Dendritic cell treated with granulocyte-macrophage colony-stimulating factor and Interleukin-4, amounts not matched to agents 40 ng/mL and 50 ng/mL, for 4 days (primary cell): ENCODE measurements around the gene PDE4C.

ENCODE experiments used
- H3K27ac Mint-ChIP-seq: one replicate; pipeline ENCODE4 v1.8.0; 2022; ENCODE audit warnings: mild to moderate bottlenecking, mixed read lengths
- H3K27me3 Mint-ChIP-seq: one replicate; pipeline ENCODE4 v1.8.0; 2022; ENCODE audit warnings: mild to moderate bottlenecking, mixed read lengths
- H3K36me3 Mint-ChIP-seq: one replicate; pipeline ENCODE4 v1.8.0; 2022; ENCODE audit warnings: low read depth, mixed read lengths
- H3K4me1 Mint-ChIP-seq: one replicate; pipeline ENCODE4 v1.8.0; 2022; ENCODE audit warnings: low read depth, mixed read lengths
- H3K4me3 Mint-ChIP-seq: one replicate; pipeline ENCODE4 v1.8.0; 2022; ENCODE audit warnings: mild to moderate bottlenecking, moderate library complexity, mixed read lengths
- H3K9me3 Mint-ChIP-seq: one replicate; pipeline ENCODE4 v1.8.0; 2022; ENCODE audit warnings: mixed read lengths
- intact Hi-C: fragments of 100-400 bp; cut with micrococcal nuclease; formaldehyde crosslinking; loops from one replicate; pipeline ENCODE4 v1.15.0; 2022

Gene PDE4C

GRCh38 chr19:18225702-18226468 lies at the start of gene PDE4C:
TSS of gene PDE4C (minus strand) at chr19:18226438. CDS start at chr19:18226415, 23 bp downstream.
- intact Hi-C loops: no loop called here
- H3K4me3 Mint-ChIP-seq: no peak within 1 kb of the TSS
- peaks cover 67% of the 10 kb centered on the region for H3K27me3 Mint-ChIP-seq
- H3K4me1 Mint-ChIP-seq: peaks cover 33% of the 10 kb centered on the region
- no peaks in the 10 kb centered on the region for H3K36me3 Mint-ChIP-seq
- no peak within 1 kb of the TSS for H3K27ac Mint-ChIP-seq
- H3K9me3 Mint-ChIP-seq: no peaks in the 10 kb centered on the region

- peaks cover 58% of the 10 kb centered on the region for H3K36me3 Mint-ChIP-seq
- H3K9me3 Mint-ChIP-seq: no peaks in the 10 kb centered on the region
- H3K27me3 Mint-ChIP-seq: no peaks in the 10 kb centered on the region
- peak overlapping the region; percentile 74 for H3K27ac Mint-ChIP-seq
- peaks cover 39% of the 10 kb centered on the region for H3K4me1 Mint-ChIP-seq
- intact Hi-C loops: no loop called here
- H3K4me3 Mint-ChIP-seq: peak overlapping the region; percentile 6
Measured at GRCh38 chr19:18274781-18275356, 48.6 kb upstream of the PDE4C start.

- intact Hi-C loops: no loop called here
- H3K36me3 Mint-ChIP-seq: peaks cover 52% of the 10 kb centered on the region
- no peaks in the 10 kb centered on the region for H3K9me3 Mint-ChIP-seq
- peak within 1 kb of the TSS; percentile 6 for H3K4me3 Mint-ChIP-seq
- peak within 1 kb of the TSS; percentile 74 for H3K27ac Mint-ChIP-seq
- no peaks in the 10 kb centered on the region for H3K27me3 Mint-ChIP-seq
- peaks cover 38% of the 10 kb centered on the region for H3K4me1 Mint-ChIP-seq
Measured at GRCh38 chr19:18274219-18274780, 48.1 kb upstream of the PDE4C start, which contains the start of gene IQCN. TSS of gene IQCN (minus strand) at chr19:18274452. CDS start at chr19:18269478, 4,974 bp downstream.

GRCh38 chr19:18273561-18274218 lies 47.5 kb upstream of the PDE4C start:
- Mint-ChIP-seq H3K36me3 (peaks cover 46% of the 10 kb centered on the region), H3K4me3 (no peak overlapping the region), H3K27ac (peak overlapping the region; percentile 74), H3K9me3 (no peaks in the 10 kb centered on the region), H3K4me1 (peaks cover 38% of the 10 kb centered on the region), H3K27me3 (no peaks in the 10 kb centered on the region)
- intact Hi-C loops: no loop called here

DNA sequence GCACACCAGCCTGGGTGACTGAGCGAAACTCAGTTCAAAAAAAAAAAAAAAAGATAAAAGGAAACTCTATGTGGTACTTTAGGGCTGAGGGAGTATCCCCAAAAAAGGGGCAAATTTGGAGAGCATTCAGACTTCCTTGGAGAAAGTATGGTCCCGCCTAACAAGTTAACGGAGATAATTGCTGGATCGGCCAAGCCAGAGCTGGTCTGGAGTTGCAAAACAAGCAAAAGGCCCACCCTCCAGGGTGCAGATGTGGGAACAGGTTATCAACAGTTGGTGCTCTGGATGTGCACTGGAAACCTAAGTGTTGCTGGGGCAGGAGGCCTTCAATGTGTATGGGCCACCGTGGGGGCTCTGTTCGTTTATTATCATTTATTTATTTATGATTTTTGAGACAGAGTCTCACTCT lies 45.2 kb upstream of the PDE4C start:
- H3K27me3 Mint-ChIP-seq: no peaks in the 10 kb centered on the region
- H3K36me3 Mint-ChIP-seq: peaks cover 44% of the 10 kb centered on the region
- no peak overlapping the region for H3K4me3 Mint-ChIP-seq
- no peaks in the 10 kb centered on the region for H3K9me3 Mint-ChIP-seq
- H3K27ac Mint-ChIP-seq: no peak overlapping the region
- peaks cover 30% of the 10 kb centered on the region for H3K4me1 Mint-ChIP-seq
- intact Hi-C loops: no loop called here

- H3K36me3 Mint-ChIP-seq: peaks cover 44% of the 10 kb centered on the region
- intact Hi-C loops: no loop called here
- H3K4me1 Mint-ChIP-seq: peaks cover 25% of the 10 kb centered on the region
- no peak overlapping the region for H3K27ac Mint-ChIP-seq
- no peak overlapping the region for H3K4me3 Mint-ChIP-seq
- H3K9me3 Mint-ChIP-seq: no peaks in the 10 kb centered on the region
- no peaks in the 10 kb centered on the region for H3K27me3 Mint-ChIP-seq
Measured at GRCh38 chr19:18270326-18270725, 44.1 kb upstream of the PDE4C start.

DNA sequence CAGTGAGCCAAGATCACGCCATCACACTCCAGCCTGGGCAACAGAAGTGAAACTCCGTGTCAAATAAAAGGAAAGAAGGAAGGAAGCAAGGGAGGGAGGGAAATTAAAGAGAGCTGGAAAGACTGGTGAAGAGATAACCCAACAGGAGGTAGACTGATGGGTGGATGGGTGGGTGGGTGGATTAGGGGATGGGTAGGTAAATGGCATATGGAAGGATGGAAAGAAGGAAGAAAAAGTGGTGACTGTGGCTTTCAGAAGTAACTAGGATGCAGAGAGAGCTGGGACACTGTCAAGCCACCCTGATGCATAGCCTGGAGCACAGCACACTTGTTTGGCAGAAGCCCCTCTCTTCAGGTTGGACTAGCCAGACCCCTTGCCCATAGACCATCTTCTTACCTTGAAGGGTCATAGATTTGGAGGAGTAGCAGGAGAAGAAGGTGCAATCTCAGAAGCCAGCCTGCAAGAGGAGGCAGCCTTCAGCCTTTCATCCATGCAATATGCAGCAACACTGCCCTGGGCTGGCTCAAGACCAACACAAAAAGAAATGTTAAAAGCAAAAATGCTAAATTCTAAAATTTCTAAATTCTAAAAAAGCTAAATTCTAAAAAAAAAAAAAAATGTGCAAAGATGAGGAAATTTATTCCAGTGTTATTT lies 43.0 kb upstream of the PDE4C start:
- H3K4me3 Mint-ChIP-seq: no peak overlapping the region

GRCh38 chr19:18266771-18267686 lies 40.8 kb upstream of the PDE4C start:
- H3K4me1 Mint-ChIP-seq: peaks cover 14% of the 10 kb centered on the region
- H3K27ac Mint-ChIP-seq: no peak overlapping the region
- intact Hi-C loops: no loop called here
- peaks cover 45% of the 10 kb centered on the region for H3K36me3 Mint-ChIP-seq
- no peaks in the 10 kb centered on the region for H3K27me3 Mint-ChIP-seq
- H3K4me3 Mint-ChIP-seq: no peak overlapping the region
- H3K9me3 Mint-ChIP-seq: no peaks in the 10 kb centered on the region

More for the DNA sequence above, 43.0 kb upstream of the PDE4C start:
- peaks cover 14% of the 10 kb centered on the region for H3K4me1 Mint-ChIP-seq
- no peaks in the 10 kb centered on the region for H3K9me3 Mint-ChIP-seq
- H3K36me3 Mint-ChIP-seq: peaks cover 49% of the 10 kb centered on the region
- intact Hi-C loops: no loop called here
- no peaks in the 10 kb centered on the region for H3K27me3 Mint-ChIP-seq
- H3K27ac Mint-ChIP-seq: peak overlapping the region; percentile 13

DNA sequence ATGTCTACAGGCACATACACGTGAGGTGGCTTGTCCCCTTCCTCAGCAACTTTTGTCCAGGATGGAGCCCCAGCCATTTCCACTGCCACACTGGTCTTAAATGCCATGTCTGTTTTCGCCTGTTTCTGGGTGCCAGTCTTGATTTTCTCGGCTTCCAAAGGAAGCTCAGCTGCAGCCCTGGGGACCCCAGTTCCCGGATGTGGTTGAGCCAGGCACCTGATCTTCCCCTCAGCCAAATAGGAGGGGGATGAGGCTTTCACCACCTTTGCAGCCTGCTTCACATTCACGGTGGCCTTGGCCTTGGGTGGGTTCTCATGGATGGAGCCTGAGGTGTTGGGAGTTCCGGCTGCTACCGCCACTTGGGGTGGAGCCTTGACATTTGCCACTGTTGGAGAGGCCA lies 39.3 kb upstream of the PDE4C start:
- H3K27ac Mint-ChIP-seq: no peak overlapping the region
- no peak overlapping the region for H3K4me3 Mint-ChIP-seq
- H3K36me3 Mint-ChIP-seq: peaks cover 45% of the 10 kb centered on the region
- no peaks in the 10 kb centered on the region for H3K27me3 Mint-ChIP-seq
- no peaks in the 10 kb centered on the region for H3K9me3 Mint-ChIP-seq
- peaks cover 14% of the 10 kb centered on the region for H3K4me1 Mint-ChIP-seq
- intact Hi-C loops: no loop called here

GRCh38 chr19:18264971-18265540 lies 38.8 kb upstream of the PDE4C start:
- intact Hi-C loops: no loop called here
- H3K4me1 Mint-ChIP-seq: peaks cover 14% of the 10 kb centered on the region
- no peaks in the 10 kb centered on the region for H3K9me3 Mint-ChIP-seq
- H3K4me3 Mint-ChIP-seq: no peak overlapping the region
- no peaks in the 10 kb centered on the region for H3K27me3 Mint-ChIP-seq
- no peak overlapping the region for H3K27ac Mint-ChIP-seq
- peaks cover 45% of the 10 kb centered on the region for H3K36me3 Mint-ChIP-seq

GRCh38 chr19:18264137-18264854 lies 38.1 kb upstream of the PDE4C start:
- peaks cover 45% of the 10 kb centered on the region for H3K36me3 Mint-ChIP-seq
- peaks cover 13% of the 10 kb centered on the region for H3K4me1 Mint-ChIP-seq
- intact Hi-C loops: no loop called here
- no peak overlapping the region for H3K4me3 Mint-ChIP-seq
- no peaks in the 10 kb centered on the region for H3K9me3 Mint-ChIP-seq
- no peak overlapping the region for H3K27ac Mint-ChIP-seq
- H3K27me3 Mint-ChIP-seq: no peaks in the 10 kb centered on the region
